Endothelial cell of umbilical vein (primary cell): ENCODE measurements around the gene EARS2. TPM values are rescaled to one million over a fixed set of nuclear protein-coding genes. Genes with fewer than 3 reads are reported as not detected.

Experiments used
- BruUV-seq: library from RNA; stranded (reverse); fragments of 400-500 nt; replicated peaks from 2 replicates; lab custom pipeline; 2021; lab: Mats Ljungman, UMichigan
- CTCF ChIA-PET: fragments of 300-600, 350-600 bp; sonication (Branson Sonifier 250); formaldehyde crosslinking; loops from one replicate; lab custom pipeline; 2021; ENCODE audit warnings: antibody characterized with exemption, inconsistent platforms; lab: Charles Lee
- POLR2A ChIA-PET: fragments of 300-600, 350-600 bp; sonication (Branson Sonifier 250); formaldehyde crosslinking; loops from one replicate; lab custom pipeline; 2021; ENCODE audit warnings: antibody characterized with exemption, inconsistent platforms; lab: Charles Lee
- DNase-seq: peaks from one replicate; pipeline ENCODE4 v3.0.0-alpha.2; 2011; ENCODE audit warnings: low read depth, low spot score
- FAIRE-seq: peaks from 2 replicates; lab custom pipeline; 2011; peaks lifted over from hg19 to GRCh38; lab: Jason Lieb, UNC
- H2AFZ ChIP-seq: 2 replicates; pipeline ENCODE4 v1.6.0; 2012; ENCODE audit warnings: low read depth, low read length, control low read depth, inconsistent platforms
- H3K27ac ChIP-seq: 2 replicates; pipeline ENCODE4 v1.5.1; 2011; ENCODE audit warnings: low read depth, mild to moderate bottlenecking, control low read depth, low read length, moderate library complexity; ENCODE audit not compliant: insufficient read depth
- H3K27me3 ChIP-seq, 2 experiments: 2 replicates each; pipeline versions ENCODE4 v1.6.0 to v1.6.1; 2011; ENCODE audit warnings: low read length in 2 of 2, mixed read lengths in 1 of 2; ENCODE audit not compliant: control insufficient read depth in 2 of 2, insufficient read depth in 2 of 2
- H3K36me3 ChIP-seq, 2 experiments: 2 replicates in 1 of 2; 3 replicates in 1 of 2; pipeline ENCODE4 v1.5.1; 2011; ENCODE audit warnings: low read length in 2 of 2, mild to moderate bottlenecking in 1 of 2, moderate library complexity in 1 of 2; ENCODE audit not compliant: control insufficient read depth in 2 of 2, insufficient read depth in 2 of 2; ENCODE audit errors: extremely low read depth in 1 of 2
- H3K4me1 ChIP-seq: 3 replicates; pipeline ENCODE4 v1.5.1; 2011; ENCODE audit warnings: mild to moderate bottlenecking, low read length; ENCODE audit not compliant: control insufficient read depth, insufficient read depth; ENCODE audit errors: extremely low read depth
- H3K4me2 ChIP-seq: 2 replicates; pipeline ENCODE4 v1.6.1; 2011; ENCODE audit warnings: low read length, control low read depth, mixed read lengths; ENCODE audit not compliant: insufficient read depth
- H3K4me3 ChIP-seq, 3 experiments: fragments of 200-600 bp in 1 of 3; sonication (generic), shearing (Covaris generic) in 1 of 3; replicated peaks in 1 of 3; 2 replicates each; pipeline ENCODE4 v1.5.1; 2011 to 2016; ENCODE audit warnings: control low read depth in 3 of 3, low read length in 3 of 3, mild to moderate bottlenecking in 2 of 3, inconsistent platforms in 1 of 3, low read depth in 1 of 3, moderate library complexity in 1 of 3; ENCODE audit not compliant: insufficient read depth in 1 of 3
- H3K79me2 ChIP-seq: 2 replicates; pipeline ENCODE4 v1.6.0; 2012; ENCODE audit warnings: low read length, inconsistent platforms; ENCODE audit not compliant: control insufficient read depth, insufficient read depth
- H3K9ac ChIP-seq: replicated peaks from 2 replicates; pipeline ENCODE3; 2011; ENCODE audit warnings: low read length, control low read depth; ENCODE audit not compliant: insufficient read depth; ENCODE audit errors: extremely low read depth
- H3K9me1 ChIP-seq: replicated peaks from 3 replicates; pipeline ENCODE4 v1.6.0; 2011; ENCODE audit warnings: mild to moderate bottlenecking, low read length; ENCODE audit not compliant: control insufficient read depth, insufficient read depth; ENCODE audit errors: extremely low read depth
- H3K9me3 ChIP-seq: replicated peaks from 2 replicates; pipeline ENCODE4 v1.5.1; 2012; ENCODE audit warnings: low read length, inconsistent platforms; ENCODE audit not compliant: control insufficient read depth, insufficient read depth
- H4K20me1 ChIP-seq: replicated peaks from 2 replicates; pipeline ENCODE3; 2011; ENCODE audit warnings: mild to moderate bottlenecking, low read length; ENCODE audit not compliant: control insufficient read depth, insufficient read depth; ENCODE audit errors: extremely low read depth
- EZH2 ChIP-seq: IDR thresholded peaks from 2 replicates; pipeline ENCODE4 v1.6.1; 2012; ENCODE audit warnings: borderline replicate concordance, low read depth, mild to moderate bottlenecking, moderate library complexity, low read length, inconsistent platforms; ENCODE audit not compliant: severe bottlenecking
- FOS ChIP-seq: IDR thresholded peaks from 2 replicates; pipeline ENCODE4 v1.6.1; 2011; ENCODE audit warnings: mild to moderate bottlenecking, low read length, moderate library complexity, borderline replicate concordance; ENCODE audit not compliant: insufficient read depth
- GATA2 ChIP-seq: IDR thresholded peaks from 2 replicates; pipeline ENCODE4 v1.7.0; 2011; ENCODE audit warnings: low read depth, mild to moderate bottlenecking, moderate library complexity, mixed read lengths, low read length; ENCODE audit not compliant: insufficient read length, insufficient read depth
- JUN ChIP-seq: IDR thresholded peaks from 2 replicates; pipeline ENCODE4 v1.6.1; 2011; ENCODE audit warnings: borderline replicate concordance, low read depth; ENCODE audit not compliant: insufficient read length, insufficient read depth
- MYC ChIP-seq: IDR thresholded peaks from one replicate; pipeline ENCODE4 v1.6.1; 2011; ENCODE audit warnings: mild to moderate bottlenecking, low read depth, low read length
- POLR2A ChIP-seq: IDR thresholded peaks from 2 replicates; pipeline ENCODE4 v1.6.1; 2012; ENCODE audit warnings: low read depth, mild to moderate bottlenecking, control low read depth, low read length
- POLR2AphosphoS5 ChIP-seq: IDR thresholded peaks from 2 replicates; pipeline ENCODE4 v1.6.1; 2012; ENCODE audit warnings: low read depth, mild to moderate bottlenecking, control low read depth, low read length, moderate library complexity; ENCODE audit not compliant: insufficient read depth
- dilution Hi-C: fragments of 300-500 bp; cut with MboI; formaldehyde crosslinking; loops from one replicate; pipeline ENCODE4 v1.15.0; 2019; ENCODE audit warnings: low sequenced_read_pairs; ENCODE audit not compliant: extremely low pct_ligation_motif_present
- intact Hi-C: fragments of 100-400 bp; cut with micrococcal nuclease; formaldehyde crosslinking; loops from one replicate; pipeline ENCODE4 v1.10.0; 2022
- polyA plus RNA-seq, 4 experiments: library from polyadenylated mRNA; depleted of rRNA in 3 of 4; stranded (reverse) in 3 of 4; unstranded in 1 of 4; fragments of >200 nt; gene quantifications; 2 replicates each; pipeline versions ENCODE4 v1.2.1 to v1.2.3, GENCODE V29; 2011 to 2012; ENCODE audit warnings: missing spikeins in 1 of 4
- total RNA-seq: library from RNA; stranded (reverse); gene quantifications from 2 replicates; pipeline ENCODE4 v1.2.3, GENCODE V29; 2021
- TF ChIP-seq, protein P1 (sequence below): IDR thresholded peaks from 2 replicates; pipeline ENCODE4 v1.6.1; 2011; ENCODE audit not compliant: insufficient read depth, insufficient read length
- TF ChIP-seq, protein P2 (sequence below), 2 donors: IDR thresholded peaks; 1 replicate in 1 of 2; 2 replicates in 1 of 2; pipeline ENCODE4 v1.5.1; 2011; ENCODE audit warnings: low read length in 2 of 2, mild to moderate bottlenecking in 2 of 2, moderate library complexity in 2 of 2, control low read depth in 1 of 2, inconsistent platforms in 1 of 2, low read depth in 1 of 2; ENCODE audit not compliant: insufficient read depth in 1 of 2; ENCODE audit errors: extremely low read depth in 1 of 2

Gene EARS2
- total and polyA plus RNA-seq, 2 donors (not counting 3 experiments of a cell fraction or from before 2014, with no cell fraction given) = 14.7 to 21.6 TPM

DNA sequence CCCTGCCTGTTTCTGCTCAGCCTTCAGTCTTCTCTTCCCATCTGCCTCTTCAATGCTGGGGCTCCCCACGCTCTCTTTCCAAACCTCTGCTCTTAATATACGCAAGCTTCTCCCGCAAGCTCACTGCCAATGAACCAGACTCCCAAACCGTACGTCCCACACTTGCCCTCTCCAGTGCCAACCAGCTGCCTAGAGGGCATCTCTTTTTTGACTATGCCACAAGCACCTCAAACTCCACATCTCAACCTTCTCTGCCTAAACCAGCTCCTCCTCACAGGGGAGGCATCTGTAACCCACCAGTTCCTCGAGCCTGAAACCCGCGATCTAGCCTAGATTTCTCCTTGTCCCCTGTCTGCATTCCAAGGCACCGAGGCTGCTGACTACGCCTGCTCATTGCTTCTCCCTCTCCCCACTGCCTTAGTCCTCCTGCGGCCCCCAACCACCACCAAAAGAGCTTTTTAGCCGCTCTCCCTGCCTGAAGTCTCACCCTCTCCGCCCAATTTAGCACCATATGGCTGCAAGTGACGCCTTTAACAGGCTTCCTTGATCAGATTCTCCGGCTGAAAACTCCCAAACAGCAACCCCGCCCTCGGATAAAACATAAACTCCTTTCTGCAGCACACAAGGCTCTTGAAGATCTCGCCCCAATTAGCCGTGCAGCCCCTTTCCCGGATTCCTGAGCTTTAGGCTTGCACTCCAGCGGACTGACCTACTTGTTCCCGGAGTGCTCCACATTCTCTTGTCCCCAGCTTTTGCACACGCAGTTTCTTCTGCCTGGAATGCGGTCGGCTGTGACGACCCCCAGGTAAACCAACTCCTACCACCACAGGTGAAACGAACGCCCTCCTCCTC lies 48.3 kb downstream of the EARS2 start:
- Histone ChIP-seq H2AFZ (no peak overlapping the region), H3K9me1 (no peaks in the 10 kb centered on the region), H3K4me3 (peak overlapping the region; percentile 4 to 69 (median 60)), H3K9me3 (no peaks in the 10 kb centered on the region), H4K20me1 (peaks cover 2% of the 10 kb centered on the region), H3K79me2 (peaks cover 53% of the 10 kb centered on the region), H3K4me2 (peak overlapping the region; percentile 89), H3K27me3 (no peaks in the 10 kb centered on the region), H3K27ac (no peak overlapping the region), H3K36me3 (no peaks in the 10 kb centered on the region), H3K9ac (peak overlapping the region; percentile 62), H3K4me1 (peaks cover 15% of the 10 kb centered on the region)
- FAIRE-seq (peak; percentile 71), DNase-seq (peak; percentile 38)
- BruUV-seq = no TSS peak
- intact Hi-C loops (no loop called here), dilution Hi-C loops (no loop called here)
- TF ChIP-seq EZH2 = no peak
- TF ChIP-seq POLR2A = no peak
- TF ChIP-seq JUN = no peak
- TF ChIP-seq MYC = no peak
- POLR2A ChIA-PET = no interaction called here
- CTCF ChIA-PET = interaction anchor here (1.8 kb wide), 2 partner anchors 10 to 73 kb away, joined by 5 to 12 read pairs; no protein-coding TSS in a partner anchor

- H3K27ac ChIP-seq = no peak overlapping the region
- H3K9me1 ChIP-seq = no peaks in the 10 kb centered on the region
- H3K9ac ChIP-seq = no peak overlapping the region
- peaks cover 74% of the 10 kb centered on the region for H3K79me2 ChIP-seq
- peaks cover 2% of the 10 kb centered on the region for H4K20me1 ChIP-seq
- intact Hi-C loops (no loop called here), dilution Hi-C loops (no loop called here)
- ChIA-PET POLR2A (no interaction called here), CTCF (interaction anchor here (0.7 to 1.1 kb wide), 4 partner anchors 10 to 1081 kb away, joined by 3 to 5 read pairs (median 4); no protein-coding TSS in a partner anchor)
- H3K27me3 ChIP-seq = no peaks in the 10 kb centered on the region
- DNase-seq = no peak
- no peak for FAIRE-seq
- H3K36me3 ChIP-seq = no peaks in the 10 kb centered on the region
- H2AFZ ChIP-seq = no peak overlapping the region
- peaks cover 20% of the 10 kb centered on the region for H3K4me1 ChIP-seq
- no peak overlapping the region for H3K4me2 ChIP-seq
- TF ChIP-seq FOS = no peak
- TF ChIP-seq EZH2 = no peak
- no peak for TF ChIP-seq MYC
- TF ChIP-seq, protein P1, sequence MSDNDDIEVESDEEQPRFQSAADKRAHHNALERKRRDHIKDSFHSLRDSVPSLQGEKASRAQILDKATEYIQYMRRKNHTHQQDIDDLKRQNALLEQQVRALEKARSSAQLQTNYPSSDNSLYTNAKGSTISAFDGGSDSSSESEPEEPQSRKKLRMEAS = no peak
- no peak for TF ChIP-seq POLR2AphosphoS5
- no peak for TF ChIP-seq POLR2A
- TF ChIP-seq, protein P2, sequence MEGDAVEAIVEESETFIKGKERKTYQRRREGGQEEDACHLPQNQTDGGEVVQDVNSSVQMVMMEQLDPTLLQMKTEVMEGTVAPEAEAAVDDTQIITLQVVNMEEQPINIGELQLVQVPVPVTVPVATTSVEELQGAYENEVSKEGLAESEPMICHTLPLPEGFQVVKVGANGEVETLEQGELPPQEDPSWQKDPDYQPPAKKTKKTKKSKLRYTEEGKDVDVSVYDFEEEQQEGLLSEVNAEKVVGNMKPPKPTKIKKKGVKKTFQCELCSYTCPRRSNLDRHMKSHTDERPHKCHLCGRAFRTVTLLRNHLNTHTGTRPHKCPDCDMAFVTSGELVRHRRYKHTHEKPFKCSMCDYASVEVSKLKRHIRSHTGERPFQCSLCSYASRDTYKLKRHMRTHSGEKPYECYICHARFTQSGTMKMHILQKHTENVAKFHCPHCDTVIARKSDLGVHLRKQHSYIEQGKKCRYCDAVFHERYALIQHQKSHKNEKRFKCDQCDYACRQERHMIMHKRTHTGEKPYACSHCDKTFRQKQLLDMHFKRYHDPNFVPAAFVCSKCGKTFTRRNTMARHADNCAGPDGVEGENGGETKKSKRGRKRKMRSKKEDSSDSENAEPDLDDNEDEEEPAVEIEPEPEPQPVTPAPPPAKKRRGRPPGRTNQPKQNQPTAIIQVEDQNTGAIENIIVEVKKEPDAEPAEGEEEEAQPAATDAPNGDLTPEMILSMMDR (IDR thresholded peaks at IDR 0.05; ENCODE audit: extremely low read depth in 1 of 2, insufficient read depth in 1 of 2, low read depth in 1 of 2, low read length in 2 of 2) = no peak
- no peak for TF ChIP-seq JUN
- no peak for TF ChIP-seq GATA2
- no TSS peak for BruUV-seq
- H3K9me3 ChIP-seq = no peaks in the 10 kb centered on the region
- H3K4me3 ChIP-seq = no peak overlapping the region
Measured at GRCh38 chr16:23506606-23506994, 50.5 kb downstream of the EARS2 start.
